Cardiac fibroblast (primary cell): ENCODE data around the gene FSCN2.
"Not testable (repeated sequence)": the region's sequence is repeated elsewhere in the genome, so short reads cannot be mapped to it uniquely, and the experiment has no call there.

Source experiments
- DNase-seq, 2 donors: peaks; one replicate each; pipeline versions ENCODE4 v3.0.0 to v3.0.0-alpha.2; 2010; ENCODE audit warnings: low read depth in 2 of 2
- H3K4me3 ChIP-seq, 2 donors: replicated peaks in 1 of 2; 1 replicate in 1 of 2; 2 replicates in 1 of 2; pipeline ENCODE4 v1.5.1; 2011; ENCODE audit warnings: low read depth in 2 of 2, low read length in 2 of 2, mild to moderate bottlenecking in 2 of 2, moderate library complexity in 1 of 2
- CTCF ChIP-seq: IDR thresholded peaks from one replicate; pipeline ENCODE4 v1.5.1; 2011; ENCODE audit warnings: low read depth, mild to moderate bottlenecking, low read length, inconsistent platforms

Gene FSCN2

GRCh38 chr17:81528651-81529436 lies 667 bp downstream of the FSCN2 start:
- H3K4me3 ChIP-seq, result no peak overlapping the region
- no peak for DNase-seq
- no peak for TF ChIP-seq CTCF

GRCh38 chr17:81529437-81529803 lies 1.2 kb downstream of the FSCN2 start:
- H3K4me3 ChIP-seq, result no peak overlapping the region
- DNase-seq, result no peak
- no peak for TF ChIP-seq CTCF

GRCh38 chr17:81531013-81531412 lies 2.8 kb downstream of the FSCN2 start:
- H3K4me3 ChIP-seq, DNase-seq: not testable (repeated sequence)

GRCh38 chr17:81531998-81532404 lies 3.8 kb downstream of the FSCN2 start:
- DNase-seq, H3K4me3 ChIP-seq: not testable (repeated sequence)

- no peak for DNase-seq
- H3K4me3 ChIP-seq, result no peak overlapping the region
These were observed 4.5 kb downstream of the FSCN2 start for GRCh38 chr17:81532490-81533287.

GRCh38 chr17:81533339-81534141 lies 5.4 kb downstream of the FSCN2 start:
- H3K4me3 ChIP-seq, result no peak overlapping the region
- no peak for TF ChIP-seq CTCF
- DNase-seq, result no peak

More at GRCh38 chr17:81532490-81533287, 4.5 kb downstream of the FSCN2 start:
- TF ChIP-seq CTCF, result no peak

GRCh38 chr17:81534157-81535006 lies 6.2 kb downstream of the FSCN2 start:
- no peak for TF ChIP-seq CTCF
- no peak for DNase-seq
- no peak overlapping the region for H3K4me3 ChIP-seq
